ENCODE measurements around the gene SND1.

The SND1 gene

GRCh38 chr7:127884066-127884559 lies 232.1 kb downstream of the SND1 start:
- Histone ChIP-seq H3K36me3 (replicated peaks) (peaks cover 9% of the 10 kb centered on the region), H3K4me3 (ENCODE audit: low read depth, low read length) (no peak overlapping the region), H3K27ac (no peak overlapping the region), H3K27me3 (replicated peaks) (no peaks in the 10 kb centered on the region)
- in situ Hi-C loops (cut with HindIII; ENCODE audit: low pct_ligation_motif_present, low sequenced_read_pairs) = no loop called here
- DNase-seq = no peak
- TF ChIP-seq CTCF (IDR thresholded peaks at IDR 0.05; ENCODE audit: low read depth, low read length, missing control alignments) = no peak

- peak overlapping the region; percentile 19 for H3K27ac ChIP-seq
- in situ Hi-C loops (cut with HindIII; ENCODE audit: low pct_ligation_motif_present, low sequenced_read_pairs) = no loop called here
- TF ChIP-seq CTCF (IDR thresholded peaks at IDR 0.05; ENCODE audit: low read depth, low read length, missing control alignments) = no peak
- H3K27me3 ChIP-seq (replicated peaks) = no peaks in the 10 kb centered on the region
- no peak for DNase-seq
- peaks cover 12% of the 10 kb centered on the region for H3K36me3 ChIP-seq (replicated peaks)
- no peak overlapping the region for H3K4me3 ChIP-seq (ENCODE audit: low read depth, low read length)
Measured at GRCh38 chr7:127885222-127885772, 233.3 kb downstream of the SND1 start.

- DNase-seq = peak; percentile 70
- peak overlapping the region; percentile 35 for H3K27ac ChIP-seq
- TF ChIP-seq CTCF (IDR thresholded peaks at IDR 0.05; ENCODE audit: low read depth, low read length, missing control alignments) = no peak
Measured at GRCh38 chr7:127885843-127886242, 233.8 kb downstream of the SND1 start.

GRCh38 chr7:127886248-127886647 lies 234.3 kb downstream of the SND1 start:
- Histone ChIP-seq H3K36me3 (replicated peaks) (peaks cover 12% of the 10 kb centered on the region), H3K27ac (peak overlapping the region; percentile 35), H3K27me3 (replicated peaks) (no peaks in the 10 kb centered on the region), H3K4me3 (ENCODE audit: low read depth, low read length) (no peak overlapping the region)
- TF ChIP-seq CTCF (IDR thresholded peaks at IDR 0.05; ENCODE audit: low read depth, low read length, missing control alignments) = no peak
- in situ Hi-C loops (cut with HindIII; ENCODE audit: low pct_ligation_motif_present, low sequenced_read_pairs) = no loop called here
- DNase-seq = no peak

More at GRCh38 chr7:127885843-127886242, 233.8 kb downstream of the SND1 start:
- in situ Hi-C loops (cut with HindIII; ENCODE audit: low pct_ligation_motif_present, low sequenced_read_pairs) = no loop called here
- H3K4me3 ChIP-seq (ENCODE audit: low read depth, low read length) = no peak overlapping the region
- peaks cover 12% of the 10 kb centered on the region for H3K36me3 ChIP-seq (replicated peaks)
- H3K27me3 ChIP-seq (replicated peaks) = no peaks in the 10 kb centered on the region

- H3K27ac ChIP-seq = no peak overlapping the region
- H3K27me3 ChIP-seq (replicated peaks) = no peaks in the 10 kb centered on the region
- in situ Hi-C loops (cut with HindIII; ENCODE audit: low pct_ligation_motif_present, low sequenced_read_pairs) = no loop called here
- H3K36me3 ChIP-seq (replicated peaks) = peaks cover 16% of the 10 kb centered on the region
- no peak for DNase-seq
- no peak overlapping the region for H3K4me3 ChIP-seq (ENCODE audit: low read depth, low read length)
- TF ChIP-seq CTCF (IDR thresholded peaks at IDR 0.05; ENCODE audit: low read depth, low read length, missing control alignments) = no peak
Measured at GRCh38 chr7:127887096-127887495, 235.1 kb downstream of the SND1 start.

GRCh38 chr7:127887631-127888030 lies 235.6 kb downstream of the SND1 start:
- Histone ChIP-seq H3K27me3 (replicated peaks) (no peaks in the 10 kb centered on the region), H3K27ac (no peak overlapping the region), H3K4me3 (ENCODE audit: low read depth, low read length) (no peak overlapping the region), H3K36me3 (replicated peaks) (peaks cover 18% of the 10 kb centered on the region)
- no peak for TF ChIP-seq CTCF (IDR thresholded peaks at IDR 0.05; ENCODE audit: low read depth, low read length, missing control alignments)
- no peak for DNase-seq
- in situ Hi-C loops (cut with HindIII; ENCODE audit: low pct_ligation_motif_present, low sequenced_read_pairs) = no loop called here
